Measurements from ENCODE around the gene TSPAN31.

The TSPAN31 gene

GRCh38 chr12:57793920-57794319 lies 49.1 kb downstream of the TSPAN31 start:
- DNase-seq (ENCODE audit: low spot score): no peak

- DNase-seq (ENCODE audit: low spot score): no peak
These were observed 50.5 kb downstream of the TSPAN31 start for GRCh38 chr12:57795354-57795753.

GRCh38 chr12:57796996-57797395 lies 52.2 kb downstream of the TSPAN31 start:
- DNase-seq (ENCODE audit: low spot score): no peak

- no peak for DNase-seq (ENCODE audit: low spot score)
These were observed 53.1 kb downstream of the TSPAN31 start for GRCh38 chr12:57797933-57798332.
